Fibroblast of the conjunctiva (primary cell): ENCODE data around the gene PKNOX2.

Experiments
- DNase-seq: peaks from one replicate; pipeline ENCODE4 v3.0.0-alpha.2; 2010; ENCODE audit warnings: low read depth

The PKNOX2 gene

DNA sequence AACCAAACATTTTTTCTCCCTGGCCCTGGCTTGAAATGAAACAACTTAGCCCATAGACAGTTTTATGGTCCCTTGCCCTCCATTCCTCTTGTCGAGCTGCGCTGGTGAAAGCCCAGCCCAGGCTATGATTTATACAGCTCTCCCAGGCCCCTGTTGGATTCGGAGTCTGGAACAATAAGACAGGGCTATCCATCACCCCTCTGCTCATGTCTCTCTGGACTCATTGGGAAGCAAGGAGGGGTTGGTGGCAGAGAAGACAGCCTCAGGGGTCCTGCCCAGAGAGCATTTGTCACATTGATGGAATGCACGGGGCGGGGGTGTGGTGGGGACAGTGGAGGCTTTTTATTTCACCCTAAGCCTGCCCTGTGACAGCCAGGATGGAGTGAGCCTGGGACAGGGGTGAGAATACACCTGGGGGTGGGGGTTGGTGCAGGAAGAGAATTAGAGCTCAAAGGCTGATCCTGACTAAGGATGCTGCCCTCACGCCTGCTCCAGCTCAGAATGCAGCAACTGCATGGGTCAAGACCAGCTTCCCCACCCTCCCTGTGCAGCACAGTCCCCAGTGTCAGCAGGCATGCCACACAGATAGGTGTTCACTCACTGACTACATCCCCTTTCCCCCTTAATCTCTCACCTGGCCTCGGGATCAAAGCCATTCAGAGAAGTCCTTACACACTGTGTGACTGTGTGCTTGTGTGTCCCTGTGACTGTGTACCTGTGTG is 10.0 kb upstream of the PKNOX2 start:
- no peak for DNase-seq

DNA sequence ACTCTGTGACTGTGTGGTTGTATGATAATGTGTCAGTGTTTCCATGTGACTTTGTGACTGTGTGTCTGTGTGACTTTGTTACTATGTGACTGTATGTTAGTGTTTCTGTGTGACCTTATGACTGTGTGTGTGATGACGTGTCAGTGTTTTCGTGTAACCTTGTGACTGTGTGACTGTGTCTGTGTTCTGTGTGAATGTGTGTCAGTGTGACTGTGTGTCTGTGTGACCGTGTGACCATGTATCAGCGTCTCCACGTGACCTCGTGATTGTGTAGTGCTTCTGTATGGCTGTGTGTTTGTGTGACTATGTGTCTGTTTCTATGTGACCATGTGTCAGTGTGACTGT is 9.5 kb upstream of the PKNOX2 start:
- no peak for DNase-seq

DNA sequence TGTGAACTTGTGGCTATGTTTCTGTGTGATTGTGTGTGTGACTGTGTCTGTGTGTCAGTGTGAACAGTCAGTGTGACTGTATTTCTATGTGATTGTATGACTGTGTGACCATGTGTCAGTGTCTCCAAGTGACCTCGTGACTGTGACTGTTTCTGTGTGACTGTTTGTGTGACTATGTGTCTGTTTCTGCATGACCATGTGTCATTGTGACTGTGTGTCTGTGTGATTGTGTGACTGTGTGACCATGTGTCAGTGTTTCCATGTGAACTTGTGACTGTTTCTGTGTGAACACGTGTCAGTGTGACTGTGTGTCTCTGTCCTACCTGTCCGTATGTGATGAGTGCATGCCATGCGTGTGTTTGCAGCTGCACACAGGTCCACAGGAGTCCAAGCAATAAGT is 8.8 kb upstream of the PKNOX2 start:
- DNase-seq: no peak

- DNase-seq: no peak
These were observed 8.0 kb upstream of the PKNOX2 start for GRCh38 chr11:125156346-125157117.

- DNase-seq: no peak
These were observed 7.3 kb upstream of the PKNOX2 start for GRCh38 chr11:125157118-125157733.

DNA sequence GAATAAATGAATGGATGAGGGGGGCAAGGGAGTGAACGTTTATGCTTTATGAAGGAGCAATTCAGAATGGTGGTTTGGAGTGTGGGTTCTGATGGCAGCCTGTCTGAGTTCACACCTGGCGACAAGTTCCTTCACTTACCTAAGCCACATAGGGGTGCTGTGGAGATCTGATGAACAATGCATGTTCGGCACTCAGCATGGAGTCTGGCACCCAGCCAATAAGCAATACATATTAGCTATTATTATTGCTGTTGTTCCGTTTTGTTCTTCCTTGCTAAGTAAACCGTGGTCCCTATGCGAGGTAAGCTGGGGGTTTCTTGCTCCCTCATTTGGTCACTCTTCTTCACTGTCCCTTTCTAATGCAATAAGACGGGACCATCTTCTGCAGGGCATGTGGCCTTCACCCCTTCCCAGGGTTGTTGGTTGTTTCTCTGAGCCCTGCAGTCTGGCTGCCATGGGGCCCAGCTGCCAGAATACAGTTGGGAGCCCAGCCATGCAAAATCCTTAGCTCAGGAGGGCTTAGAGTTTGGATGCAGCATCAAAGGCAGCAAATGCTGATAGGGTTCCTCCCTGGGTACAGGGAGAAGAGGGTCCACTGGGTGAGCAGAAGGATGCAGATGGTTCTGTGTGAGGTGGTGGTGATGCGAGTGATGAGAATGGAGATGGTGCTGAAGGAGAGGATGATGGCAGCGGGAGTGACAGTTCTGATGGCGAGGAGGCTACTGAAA is 6.4 kb upstream of the PKNOX2 start:
- DNase-seq: no peak

- DNase-seq: no peak
These were observed 1.8 kb upstream of the PKNOX2 start for GRCh38 chr11:125162743-125163142.

- DNase-seq: no peak
These were observed 1.0 kb upstream of the PKNOX2 start for GRCh38 chr11:125163431-125164063.

GRCh38 chr11:125164091-125164421 is 495 bp upstream of the PKNOX2 start:
- DNase-seq: no peak

GRCh38 chr11:125165111-125165842 is 726 bp downstream of the PKNOX2 start:
- DNase-seq: no peak

GRCh38 chr11:125165843-125166763 is 1.6 kb downstream of the PKNOX2 start:
- no peak for DNase-seq

- no peak for DNase-seq
These were observed 2.3 kb downstream of the PKNOX2 start for GRCh38 chr11:125166764-125167291.

DNA sequence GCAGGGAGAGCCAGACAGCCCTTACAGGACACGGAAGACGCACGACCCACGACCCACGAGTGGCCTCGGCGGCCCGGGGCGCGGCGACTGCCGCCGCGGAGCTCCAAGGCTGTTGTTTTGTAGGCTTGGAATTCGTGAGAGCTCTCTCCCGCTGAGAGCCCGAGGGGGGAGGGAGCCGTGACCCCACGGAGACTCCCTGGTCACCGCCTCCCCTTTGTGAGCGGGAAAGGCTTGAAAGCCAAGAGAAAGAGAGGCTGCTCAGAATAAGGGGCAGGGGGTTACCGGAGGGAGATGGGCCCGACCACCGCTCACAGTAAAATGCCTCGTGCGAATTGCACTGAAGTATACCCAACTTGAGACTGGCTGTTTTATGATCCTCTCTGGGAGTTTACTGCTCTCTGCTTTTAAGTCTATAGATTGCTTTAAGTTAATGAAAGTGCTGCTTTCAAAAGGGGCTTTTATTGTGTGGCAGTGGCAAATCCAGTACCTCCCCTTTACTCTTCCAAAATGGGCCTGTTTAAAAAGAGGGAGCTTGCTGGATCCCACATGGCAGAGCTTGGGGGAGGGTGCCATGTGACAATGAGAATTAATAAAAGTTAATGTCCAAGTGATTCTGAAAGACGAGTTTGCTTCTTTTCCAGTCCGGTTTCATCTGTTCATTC is 2.9 kb downstream of the PKNOX2 start:
- DNase-seq: no peak

DNA sequence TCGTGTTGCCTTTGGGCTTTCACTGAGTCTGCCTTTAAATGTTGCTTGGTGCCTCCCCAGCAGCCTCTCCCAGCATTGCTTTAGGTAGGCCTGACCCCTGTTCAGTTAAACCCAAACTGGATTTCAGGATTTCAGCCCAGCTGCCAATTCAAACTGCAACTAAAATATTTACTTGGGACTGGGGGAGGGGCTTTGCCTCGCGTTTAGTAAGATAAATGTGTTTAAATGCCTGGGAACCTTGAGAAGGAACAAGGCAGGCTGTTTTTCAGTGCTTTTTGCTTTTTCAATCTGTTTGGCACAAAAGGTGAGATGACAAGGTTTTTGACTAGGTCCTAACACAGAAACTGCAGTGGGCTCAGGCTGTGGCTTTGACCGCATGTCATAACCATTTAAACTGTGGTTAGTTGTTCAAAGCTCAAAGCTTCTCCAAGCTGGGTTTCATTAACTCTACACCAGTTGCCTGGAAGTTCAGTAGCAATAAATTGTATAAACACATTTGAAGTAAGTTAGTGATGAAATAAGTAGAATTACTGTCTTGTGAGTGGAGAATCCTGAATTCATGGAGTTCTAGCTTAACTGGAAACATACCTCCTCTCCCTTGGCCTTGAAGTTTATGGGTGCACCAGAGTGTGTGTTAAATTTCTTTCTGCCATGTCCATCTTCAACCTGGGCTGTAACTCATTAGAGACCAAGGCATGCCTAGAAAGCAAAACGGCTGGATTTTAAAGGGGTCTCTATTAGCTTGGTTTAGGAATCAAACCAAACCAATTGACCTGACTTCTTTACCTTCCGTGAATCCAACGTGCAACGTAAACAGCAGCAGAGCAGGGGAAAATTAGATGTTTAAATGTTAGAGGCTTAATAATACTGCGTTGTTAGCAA is 3.6 kb downstream of the PKNOX2 start:
- DNase-seq: peak; percentile 79

- DNase-seq: peak; percentile 28
These were observed 4.4 kb downstream of the PKNOX2 start for GRCh38 chr11:125168918-125169456.

GRCh38 chr11:125170001-125170509 is 5.5 kb downstream of the PKNOX2 start:
- DNase-seq: peak; percentile 44

DNA sequence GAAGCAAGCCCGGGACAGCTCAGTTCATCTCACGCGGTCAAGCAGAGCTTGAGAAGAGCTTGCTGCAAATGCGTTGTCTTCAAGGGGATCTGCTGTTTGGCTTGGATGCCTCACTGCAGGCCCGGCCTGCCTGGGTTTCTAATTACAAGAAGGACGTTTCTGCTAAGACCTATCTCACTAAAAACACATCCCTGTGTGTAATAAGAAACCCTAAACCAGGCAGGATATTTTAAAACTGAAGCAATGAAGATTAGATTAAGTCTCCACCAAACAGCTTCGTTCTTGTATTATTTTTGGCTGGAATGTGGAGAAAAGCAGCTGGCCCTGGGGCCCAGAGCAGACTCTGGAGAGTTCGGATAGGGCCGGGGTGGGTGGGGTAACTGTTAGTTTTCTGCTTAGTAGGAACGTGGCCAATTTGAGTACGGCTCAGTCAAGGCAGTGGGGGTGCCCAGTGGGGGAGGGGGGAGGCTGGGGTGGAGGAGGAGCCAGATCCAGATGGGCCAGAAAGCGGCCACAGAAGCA is 6.0 kb downstream of the PKNOX2 start:
- peak; percentile 92 for DNase-seq

- DNase-seq: no peak
These were observed 7.4 kb downstream of the PKNOX2 start for GRCh38 chr11:125171974-125172373.
